Stomach (tissue), 4 donors: Measurements from ENCODE around the gene ZBTB7B.

ENCODE experiments used
- EP300 ChIP-seq: sonication (generic); formaldehyde crosslinking; IDR thresholded peaks from one replicate; pipeline ENCODE4 v1.6.1; 2017; ENCODE audit warnings: antibody characterized with exemption
- POLR2A ChIP-seq, 4 donors: fragments of 450-650 bp; IDR thresholded peaks; one replicate each; pipeline ENCODE4 v1.6.1; 2016; ENCODE audit warnings: antibody characterized with exemption in 4 of 4, control low read depth in 2 of 4, mild to moderate bottlenecking in 1 of 4, moderate library complexity in 1 of 4

GRCh38 chr1:155043301-155043702 is 40.7 kb downstream of the ZBTB7B start:
- TF ChIP-seq EP300 (no peak), POLR2A (IDR thresholded peaks at IDR 0.05) (no peak)
